HFFc6 (cell line): ENCODE results near the gene PRRX2. TPM values are rescaled to one million over a fixed set of nuclear protein-coding genes. Genes with fewer than 3 reads are reported as not detected.
A peak's percentile ranks its signal among the peaks of the same experiment; 100 is the strongest.
"Not testable (repeated sequence)": the region's sequence is repeated elsewhere in the genome, so short reads cannot be mapped to it uniquely, and the experiment has no call there.

Experiments used
- DNase-seq: peaks from one replicate; pipeline ENCODE4 v3.0.0-alpha.2; 2018
- H3K27ac Mint-ChIP-seq: 2 replicates; pipeline ENCODE4 v1.8.0; 2020; ENCODE audit warnings: mild to moderate bottlenecking, mixed read lengths
- H3K27me3 Mint-ChIP-seq: 2 replicates; pipeline ENCODE4 v1.8.0; 2021; ENCODE audit warnings: mild to moderate bottlenecking, moderate library complexity, mixed read lengths; ENCODE audit not compliant: insufficient read depth
- H3K36me3 Mint-ChIP-seq: 2 replicates; pipeline ENCODE4 v1.8.0; 2021; ENCODE audit warnings: low read depth, mixed read lengths
- H3K4me1 Mint-ChIP-seq: 2 replicates; pipeline ENCODE4 v1.8.0; 2020; ENCODE audit warnings: low read depth, mixed read lengths
- H3K4me3 Mint-ChIP-seq: 2 replicates; pipeline ENCODE4 v1.8.0; 2020; ENCODE audit warnings: mild to moderate bottlenecking, moderate library complexity, mixed read lengths
- H3K9me3 Mint-ChIP-seq: 2 replicates; pipeline ENCODE4 v1.8.0; 2020; ENCODE audit warnings: mild to moderate bottlenecking, mixed read lengths
- CTCF ChIP-seq: fragments of 200-600 bp; sonication (generic); IDR thresholded peaks from 2 replicates; pipeline ENCODE4 v1.5.0; 2021; ENCODE audit warnings: antibody characterized with exemption, mild to moderate bottlenecking
- total RNA-seq, 6 experiments: library from RNA; stranded (reverse); fragmentation: NEBNext Ultra II Directional; extraction: Animal tissue kit (Norgen Biotek cat#: 25700); gene quantifications; 2 replicates in 1 of 6; 3 replicates in 5 of 6; pipeline ENCODE4 v1.2.3, GENCODE V29; 2021

The PRRX2 gene
- total RNA-seq, 6 experiments from 2014 or later: 34.0 to 113 (median 102) TPM

DNA sequence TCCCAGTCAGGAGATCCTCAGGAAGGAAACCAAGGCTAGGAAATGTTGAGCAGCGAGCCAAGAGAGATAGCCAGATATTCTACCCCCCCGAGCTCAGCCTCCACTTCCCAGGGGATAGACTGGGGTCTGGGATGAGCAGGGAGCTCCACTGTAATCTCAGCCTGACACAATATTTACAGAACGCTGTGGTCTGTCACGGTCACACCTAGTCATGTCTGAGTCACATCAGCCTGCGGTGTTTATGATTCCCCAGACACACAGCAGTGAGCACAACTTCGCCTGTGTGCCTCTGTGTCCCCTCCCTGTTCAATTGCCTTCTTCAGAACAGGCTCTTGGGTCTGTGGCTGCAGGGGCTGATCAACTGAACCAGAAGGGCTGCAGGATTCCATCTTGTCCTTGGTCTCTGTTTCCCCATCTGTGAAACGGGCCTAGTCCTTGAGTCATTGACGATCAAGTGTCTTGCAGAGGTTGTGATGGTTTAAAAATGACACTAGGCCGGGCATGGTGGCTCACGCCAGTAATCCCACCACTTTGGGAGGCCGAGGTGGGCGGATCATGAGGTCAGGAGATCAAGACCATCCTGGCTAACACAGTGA lies 8.6 kb upstream of the PRRX2 start:
- TF ChIP-seq CTCF: no peak
- peaks cover 5% of the 10 kb centered on the region for H3K27me3 Mint-ChIP-seq
- H3K27ac Mint-ChIP-seq: no peak overlapping the region; the same call in 1 of the 2 replicates
- H3K9me3 Mint-ChIP-seq: no peaks in the 10 kb centered on the region
- H3K4me1 Mint-ChIP-seq: peaks cover 16% of the 10 kb centered on the region
- H3K4me3 Mint-ChIP-seq: peak overlapping the region; percentile 32; the same call in 1 of the 2 replicates
- peak; percentile 73 for DNase-seq
- H3K36me3 Mint-ChIP-seq: no peaks in the 10 kb centered on the region

- Mint-ChIP-seq H3K4me3 (no peak overlapping the region), H3K36me3 (no peaks in the 10 kb centered on the region), H3K9me3 (no peaks in the 10 kb centered on the region), H3K27me3 (peaks cover 3% of the 10 kb centered on the region), H3K27ac (no peak overlapping the region), H3K4me1 (peaks cover 16% of the 10 kb centered on the region)
- no peak for DNase-seq
- no peak for TF ChIP-seq CTCF
These were observed 4.4 kb upstream of the PRRX2 start for GRCh38 chr9:129661029-129661428.

GRCh38 chr9:129662239-129662638 lies 3.2 kb upstream of the PRRX2 start:
- H3K27ac Mint-ChIP-seq, H3K36me3 Mint-ChIP-seq, H3K27me3 Mint-ChIP-seq, H3K4me1 Mint-ChIP-seq, DNase-seq, H3K9me3 Mint-ChIP-seq, H3K4me3 Mint-ChIP-seq: not testable (repeated sequence)

GRCh38 chr9:129664746-129665388 lies 580 bp upstream of the PRRX2 start:
- Mint-ChIP-seq H3K4me1 (peaks cover 27% of the 10 kb centered on the region; the same call in 1 of the 2 replicates), H3K4me3 (peak overlapping the region; percentile 90), H3K27ac (peak overlapping the region; percentile 79), H3K36me3 (peaks cover 10% of the 10 kb centered on the region; the same call in 1 of the 2 replicates), H3K9me3 (no peaks in the 10 kb centered on the region), H3K27me3 (peaks cover 3% of the 10 kb centered on the region)
- DNase-seq: no peak
- no peak for TF ChIP-seq CTCF

DNA sequence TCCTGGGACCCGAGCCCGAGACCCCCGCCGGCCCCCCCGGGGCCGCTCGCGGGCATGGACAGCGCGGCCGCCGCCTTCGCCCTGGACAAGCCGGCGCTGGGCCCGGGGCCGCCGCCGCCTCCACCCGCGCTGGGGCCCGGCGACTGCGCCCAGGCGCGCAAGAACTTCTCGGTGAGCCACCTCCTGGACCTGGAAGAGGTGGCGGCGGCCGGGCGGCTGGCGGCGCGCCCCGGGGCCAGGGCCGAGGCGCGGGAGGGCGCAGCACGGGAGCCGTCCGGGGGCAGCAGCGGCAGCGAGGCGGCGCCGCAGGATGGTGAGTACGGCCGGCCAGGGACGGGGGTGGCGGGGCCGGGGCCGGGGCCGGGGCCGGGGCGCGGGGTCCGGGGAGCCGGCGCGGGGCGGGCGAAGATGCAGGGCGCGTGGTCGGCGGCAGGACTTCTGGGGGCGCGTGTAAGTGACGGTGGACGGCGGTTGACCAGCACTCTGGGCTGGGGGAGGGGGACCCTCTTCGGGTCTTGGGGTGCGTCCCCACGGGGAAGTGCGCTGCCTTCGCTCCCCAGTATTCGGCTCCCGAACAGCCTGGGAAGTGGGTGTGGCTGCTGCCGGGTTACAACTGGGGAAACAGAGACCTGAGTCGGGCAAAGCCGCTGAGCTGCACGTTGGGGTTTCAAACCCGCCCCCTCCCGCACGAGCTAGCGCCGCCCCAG lies 520 bp downstream of the PRRX2 start:
- DNase-seq: no peak
- TF ChIP-seq CTCF: no peak
- Mint-ChIP-seq H3K9me3 (no peaks in the 10 kb centered on the region), H3K27me3 (no peaks in the 10 kb centered on the region; the same call in 1 of the 2 replicates), H3K36me3 (peaks cover 12% of the 10 kb centered on the region; the same call in 1 of the 2 replicates), H3K27ac (peak overlapping the region; percentile 68), H3K4me3 (peak overlapping the region; percentile 92), H3K4me1 (peaks cover 34% of the 10 kb centered on the region)

DNA sequence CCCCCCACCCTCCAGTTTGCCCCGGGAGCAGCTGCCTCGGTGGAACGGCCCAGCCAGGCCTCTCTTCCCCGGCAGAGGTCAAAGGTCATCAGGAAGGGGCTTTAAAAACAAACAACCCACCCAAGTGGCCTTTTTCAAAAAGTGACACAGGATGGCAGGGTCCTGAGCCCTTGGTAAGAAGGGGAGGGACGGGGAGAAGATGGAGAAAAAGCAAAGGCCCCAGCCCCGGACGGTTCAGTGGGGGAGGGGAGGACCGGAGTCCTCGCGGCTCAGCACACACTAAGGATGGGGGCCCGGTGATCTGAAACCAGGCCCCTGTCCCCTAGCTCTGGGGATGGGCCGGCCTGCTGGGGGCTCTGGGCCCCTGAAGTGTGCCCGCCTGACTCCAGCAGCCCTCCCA lies 1.1 kb downstream of the PRRX2 start:
- Mint-ChIP-seq H3K27me3 (no peaks in the 10 kb centered on the region; the same call in 1 of the 2 replicates), H3K4me1 (peaks cover 40% of the 10 kb centered on the region), H3K4me3 (peak overlapping the region; percentile 92), H3K9me3 (no peaks in the 10 kb centered on the region), H3K27ac (no peak overlapping the region), H3K36me3 (peaks cover 12% of the 10 kb centered on the region; the same call in 1 of the 2 replicates)
- no peak for TF ChIP-seq CTCF
- DNase-seq: no peak
